Caco-2 (cell line): ENCODE results near the gene RASGRP3. TPM values are rescaled to one million over a fixed set of nuclear protein-coding genes. Genes with fewer than 3 reads are reported as not detected.

Source experiments
- BruUV-seq: library from RNA; stranded (reverse); fragments of 400-500 nt; replicated peaks from 2 replicates; lab custom pipeline; 2021; lab: Mats Ljungman, UMichigan
- CTCF ChIA-PET: fragments of 300-600 bp; sonication (Branson Sonifier 250); formaldehyde crosslinking; loops from one replicate; lab custom pipeline; 2022; ENCODE audit warnings: antibody characterized with exemption; lab: Charles Lee
- POLR2A ChIA-PET: fragments of 300-600 bp; sonication (Branson Sonifier 250); formaldehyde crosslinking; loops from one replicate; lab custom pipeline; 2022; ENCODE audit warnings: antibody characterized with exemption; lab: Charles Lee
- DNase-seq, 2 experiments: peaks; one replicate each; pipeline versions ENCODE4 v3.0.0 to v3.0.0-alpha.2; 2020 to 2022
- H3K27me3 ChIP-seq: replicated peaks from 2 replicates; pipeline ENCODE4 v1.6.0; 2011; ENCODE audit warnings: low read length; ENCODE audit not compliant: control insufficient read depth, insufficient read depth
- H3K36me3 ChIP-seq: 2 replicates; pipeline ENCODE4 v1.5.1; 2011; ENCODE audit warnings: low read length; ENCODE audit not compliant: control insufficient read depth, insufficient read depth
- H3K4me1 ChIP-seq: fragments of 250-450 bp; sonication (Bioruptor Pico); 2 replicates; pipeline ENCODE4 v1.5.1; 2020; ENCODE audit warnings: mild to moderate bottlenecking
- H3K4me3 ChIP-seq: 2 replicates; pipeline ENCODE4 v1.5.1; 2011; ENCODE audit warnings: low read depth, mild to moderate bottlenecking, control low read depth, low read length
- H3K9me3 ChIP-seq: fragments of 250-450 bp; sonication (Bioruptor Pico); 2 replicates; pipeline ENCODE4 v1.5.1; 2020; ENCODE audit warnings: mild to moderate bottlenecking, moderate library complexity
- H3K27ac Mint-ChIP-seq: one replicate; pipeline ENCODE4 v1.8.0; 2022; ENCODE audit warnings: mixed read lengths; ENCODE audit not compliant: unreplicated experiment
- H3K27me3 Mint-ChIP-seq: one replicate; pipeline ENCODE4 v1.8.0; 2022; ENCODE audit warnings: mixed read lengths; ENCODE audit not compliant: insufficient read depth, unreplicated experiment
- H3K36me3 Mint-ChIP-seq: one replicate; pipeline ENCODE4 v1.8.0; 2022; ENCODE audit warnings: mild to moderate bottlenecking, mixed read lengths; ENCODE audit not compliant: insufficient read depth, unreplicated experiment
- H3K4me1 Mint-ChIP-seq: one replicate; pipeline ENCODE4 v1.8.0; 2022; ENCODE audit warnings: low read depth, mixed read lengths; ENCODE audit not compliant: unreplicated experiment
- H3K4me3 Mint-ChIP-seq: one replicate; pipeline ENCODE4 v1.8.0; 2022; ENCODE audit warnings: mild to moderate bottlenecking, moderate library complexity, mixed read lengths; ENCODE audit not compliant: unreplicated experiment
- H3K9me3 Mint-ChIP-seq: one replicate; pipeline ENCODE4 v1.8.0; 2022; ENCODE audit warnings: mixed read lengths; ENCODE audit not compliant: unreplicated experiment
- intact Hi-C: fragments of 100-400 bp; cut with micrococcal nuclease; formaldehyde crosslinking; loops from one replicate; pipeline ENCODE4 v1.10.0; 2022; ENCODE audit not compliant: unreplicated experiment
- total RNA-seq: library from RNA; stranded (reverse); gene quantifications from 2 replicates; pipeline ENCODE4 v1.2.3, GENCODE V29; 2022
- TF ChIP-seq, protein P1 (sequence below), 2 experiments: fragments of 200-600 bp in 1 of 2; IDR thresholded peaks; 1 replicate in 1 of 2; 2 replicates in 1 of 2; pipeline versions ENCODE4 v1.5.1 to v1.8.0; 2011 to 2022; ENCODE audit warnings: antibody characterized with exemption in 1 of 2, control low read depth in 1 of 2, inconsistent platforms in 1 of 2, low read depth in 1 of 2, low read length in 1 of 2, mild to moderate bottlenecking in 1 of 2, moderate library complexity in 1 of 2; ENCODE audit not compliant: insufficient read depth in 1 of 2, severe bottlenecking in 1 of 2, unreplicated experiment in 1 of 2

Gene RASGRP3
- total RNA-seq, 1 experiment from 2014 or later, result 9.2 TPM

DNA sequence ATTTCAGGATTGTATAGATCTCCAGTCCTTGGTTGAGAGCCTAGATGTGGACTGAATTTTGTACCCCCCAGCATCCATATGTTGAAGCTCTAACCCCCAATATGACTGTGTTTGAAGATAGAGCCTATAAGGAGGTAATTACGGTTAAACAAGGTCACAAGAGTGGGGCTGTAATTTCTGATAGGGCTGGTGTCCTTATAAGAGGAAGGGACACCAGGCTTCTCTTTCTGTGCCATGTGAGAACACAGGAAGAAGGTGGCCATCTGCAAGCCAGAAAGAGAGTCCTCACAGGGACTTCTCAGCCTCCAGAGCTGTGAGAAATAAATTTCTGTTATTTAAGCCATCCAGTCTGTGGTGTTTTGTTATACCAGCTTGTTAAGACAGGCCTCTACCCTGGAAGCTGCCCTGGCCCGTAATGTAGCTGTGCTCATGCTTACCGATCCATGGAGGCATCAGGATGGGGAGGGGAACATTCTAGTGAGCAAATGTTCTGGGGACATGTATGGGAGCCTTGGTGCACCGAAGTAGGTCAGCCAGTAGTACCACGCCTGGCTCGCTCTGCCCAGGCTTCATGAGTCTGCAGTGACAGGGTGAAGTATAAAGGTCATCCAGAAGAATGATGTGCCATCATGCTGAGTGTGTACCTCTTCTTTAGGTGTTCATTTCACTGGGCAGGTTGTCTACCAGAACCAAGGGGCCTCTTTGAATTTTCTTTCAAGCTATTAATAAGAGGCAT lies 16.1 kb downstream of the RASGRP3 start:
- Histone ChIP-seq H3K4me1 (peaks cover 28% of the 10 kb centered on the region), H3K4me3 (no peak overlapping the region), H3K36me3 (no peaks in the 10 kb centered on the region; the same call in 1 of the 2 replicates), H3K27me3 (no peaks in the 10 kb centered on the region), H3K9me3 (no peaks in the 10 kb centered on the region; the same call in 1 of the 2 replicates)
- no TSS peak for BruUV-seq
- TF ChIP-seq, protein P1, sequence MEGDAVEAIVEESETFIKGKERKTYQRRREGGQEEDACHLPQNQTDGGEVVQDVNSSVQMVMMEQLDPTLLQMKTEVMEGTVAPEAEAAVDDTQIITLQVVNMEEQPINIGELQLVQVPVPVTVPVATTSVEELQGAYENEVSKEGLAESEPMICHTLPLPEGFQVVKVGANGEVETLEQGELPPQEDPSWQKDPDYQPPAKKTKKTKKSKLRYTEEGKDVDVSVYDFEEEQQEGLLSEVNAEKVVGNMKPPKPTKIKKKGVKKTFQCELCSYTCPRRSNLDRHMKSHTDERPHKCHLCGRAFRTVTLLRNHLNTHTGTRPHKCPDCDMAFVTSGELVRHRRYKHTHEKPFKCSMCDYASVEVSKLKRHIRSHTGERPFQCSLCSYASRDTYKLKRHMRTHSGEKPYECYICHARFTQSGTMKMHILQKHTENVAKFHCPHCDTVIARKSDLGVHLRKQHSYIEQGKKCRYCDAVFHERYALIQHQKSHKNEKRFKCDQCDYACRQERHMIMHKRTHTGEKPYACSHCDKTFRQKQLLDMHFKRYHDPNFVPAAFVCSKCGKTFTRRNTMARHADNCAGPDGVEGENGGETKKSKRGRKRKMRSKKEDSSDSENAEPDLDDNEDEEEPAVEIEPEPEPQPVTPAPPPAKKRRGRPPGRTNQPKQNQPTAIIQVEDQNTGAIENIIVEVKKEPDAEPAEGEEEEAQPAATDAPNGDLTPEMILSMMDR (IDR thresholded peaks at IDR 0.05; ENCODE audit: insufficient read depth in 1 of 2, low read depth in 1 of 2, low read length in 1 of 2, severe bottlenecking in 1 of 2, unreplicated experiment in 1 of 2), result no peak
- ChIA-PET CTCF (no interaction called here), POLR2A (no interaction called here)
- intact Hi-C loops, result loop anchor here (1.0 kb wide), 1 partner anchor 8 kb away; no protein-coding TSS in a partner anchor
- Mint-ChIP-seq H3K36me3 (no peaks in the 10 kb centered on the region), H3K9me3 (peaks cover under 1% of the 10 kb centered on the region), H3K4me1 (peaks cover 20% of the 10 kb centered on the region), H3K27ac (no peak overlapping the region), H3K27me3 (no peaks in the 10 kb centered on the region), H3K4me3 (no peak overlapping the region)
- no peak for DNase-seq

DNA sequence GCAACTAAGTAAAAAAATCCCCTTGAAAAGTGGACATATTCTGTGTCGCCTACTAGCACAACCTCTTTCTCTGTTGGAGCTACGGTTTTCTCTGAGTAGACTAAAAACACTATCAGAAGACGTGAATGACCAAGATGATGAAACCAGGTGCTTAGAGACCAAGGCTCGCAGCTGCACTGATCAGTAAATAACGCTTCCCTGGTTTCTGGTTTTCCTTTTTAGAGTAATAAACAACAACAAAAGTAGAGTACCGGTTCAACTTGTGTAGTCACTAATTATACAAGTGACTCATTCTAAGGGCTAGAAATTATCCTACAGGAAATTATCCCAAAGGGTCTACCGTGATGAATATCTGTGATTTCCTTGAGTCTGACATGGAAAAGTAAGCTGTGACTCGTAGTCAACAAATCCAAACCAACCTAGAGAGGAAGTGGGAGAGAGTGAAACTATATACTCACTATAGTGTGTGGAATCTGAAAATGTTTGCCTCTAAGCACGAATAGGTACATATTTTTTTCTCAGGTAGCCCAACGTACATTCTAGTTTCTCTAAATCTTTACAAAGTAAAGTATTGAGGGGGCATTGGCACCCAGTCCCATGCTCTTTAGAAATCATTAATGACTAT lies 17.8 kb downstream of the RASGRP3 start:
- Mint-ChIP-seq H3K27ac (peak overlapping the region; percentile 17), H3K4me3 (no peak overlapping the region), H3K27me3 (no peaks in the 10 kb centered on the region), H3K4me1 (peaks cover 20% of the 10 kb centered on the region), H3K9me3 (no peaks in the 10 kb centered on the region), H3K36me3 (no peaks in the 10 kb centered on the region)
- DNase-seq, result no peak
- POLR2A ChIA-PET, result no interaction called here
- intact Hi-C loops, result loop anchor here (1.0 to 2.0 kb wide), 2 partner anchors 17 kb away; no protein-coding TSS in a partner anchor
- no TSS peak for BruUV-seq
- Histone ChIP-seq H3K36me3 (no peaks in the 10 kb centered on the region; the same call in 1 of the 2 replicates), H3K4me1 (peaks cover 28% of the 10 kb centered on the region), H3K4me3 (no peak overlapping the region), H3K27me3 (no peaks in the 10 kb centered on the region), H3K9me3 (no peaks in the 10 kb centered on the region)
- CTCF ChIA-PET, result interaction anchor here (0.6 kb wide), 1 partner anchor 75 kb away, joined by 5 read pairs; no protein-coding TSS in a partner anchor
- TF ChIP-seq, protein P1 (IDR thresholded peaks at IDR 0.05; ENCODE audit: insufficient read depth in 1 of 2, low read depth in 1 of 2, low read length in 1 of 2, severe bottlenecking in 1 of 2, unreplicated experiment in 1 of 2), result no peak

DNA sequence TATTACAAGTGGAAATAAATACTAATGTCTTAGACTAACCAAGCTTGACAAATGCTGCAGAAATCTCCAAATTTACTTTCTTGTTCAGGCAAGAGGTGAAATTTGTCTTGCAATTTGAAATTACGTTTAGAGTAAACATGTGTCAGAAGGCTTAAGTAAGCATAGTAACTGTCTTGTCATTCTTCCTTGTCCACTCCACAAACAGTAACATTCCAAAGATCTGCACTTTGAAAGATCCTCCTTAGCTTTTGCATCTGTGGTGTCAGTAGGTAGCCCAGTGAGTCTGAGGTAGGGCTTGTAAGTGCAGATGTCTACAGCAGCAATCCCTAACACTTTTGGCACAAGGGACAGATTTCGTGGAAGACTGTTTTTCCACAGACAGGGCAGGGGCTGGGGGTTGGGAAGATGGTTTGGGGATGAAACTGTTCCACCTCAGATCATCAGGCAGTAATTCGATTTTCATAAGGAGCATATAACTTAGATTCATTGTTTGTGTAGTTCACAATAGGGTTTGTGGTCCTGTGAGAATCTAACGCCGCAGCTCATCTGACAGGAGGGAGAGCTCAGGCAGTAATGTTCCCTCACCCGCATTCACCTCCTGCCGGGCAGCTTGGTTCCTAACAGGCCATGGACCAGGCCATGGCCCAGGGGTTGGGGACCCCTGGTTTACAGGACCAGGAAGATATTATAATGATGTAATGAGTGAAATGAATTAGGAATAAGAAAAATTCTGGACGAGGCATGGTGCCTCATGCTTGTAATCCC lies 18.6 kb downstream of the RASGRP3 start:
- Mint-ChIP-seq H3K27me3 (no peaks in the 10 kb centered on the region), H3K4me3 (no peak overlapping the region), H3K4me1 (peaks cover 18% of the 10 kb centered on the region), H3K27ac (peak overlapping the region; percentile 39), H3K36me3 (no peaks in the 10 kb centered on the region), H3K9me3 (no peaks in the 10 kb centered on the region)
- CTCF ChIA-PET, result interaction anchor here (0.6 kb wide), 1 partner anchor 74 kb away, joined by 5 read pairs; no protein-coding TSS in a partner anchor
- Histone ChIP-seq H3K4me1 (peaks cover 28% of the 10 kb centered on the region), H3K36me3 (no peaks in the 10 kb centered on the region; the same call in 1 of the 2 replicates), H3K4me3 (no peak overlapping the region), H3K27me3 (no peaks in the 10 kb centered on the region), H3K9me3 (no peaks in the 10 kb centered on the region)
- intact Hi-C loops, result loop anchor here (1.0 to 2.0 kb wide), 2 partner anchors 16 to 18 kb away; no protein-coding TSS in a partner anchor
- BruUV-seq, result no TSS peak
- TF ChIP-seq, protein P1 (IDR thresholded peaks at IDR 0.05; ENCODE audit: insufficient read depth in 1 of 2, low read depth in 1 of 2, low read length in 1 of 2, severe bottlenecking in 1 of 2, unreplicated experiment in 1 of 2), result no peak
- POLR2A ChIA-PET, result no interaction called here
- DNase-seq, result peak in 1 of 2 experiments; percentile 30
